Thyroid gland (tissue), 4 donors: ENCODE data around the gene MAPK11.

Source experiments
- CTCF ChIP-seq, 6 experiments: fragments of 200-600 bp in 3 of 6; fragments of 450-650 bp in 3 of 6; sonication (generic) in 3 of 6; IDR thresholded peaks; one replicate each; pipeline ENCODE4 v1.5.1; 2016 to 2019; ENCODE audit warnings: antibody characterized with exemption in 6 of 6, mild to moderate bottlenecking in 2 of 6, inconsistent platforms in 1 of 6, moderate library complexity in 1 of 6
- POLR2A ChIP-seq, 2 donors: fragments of 450-650 bp; IDR thresholded peaks; one replicate each; pipeline ENCODE4 v1.6.1; 2017; ENCODE audit warnings: antibody characterized with exemption in 2 of 2, mild to moderate bottlenecking in 2 of 2, moderate library complexity in 1 of 2

DNA sequence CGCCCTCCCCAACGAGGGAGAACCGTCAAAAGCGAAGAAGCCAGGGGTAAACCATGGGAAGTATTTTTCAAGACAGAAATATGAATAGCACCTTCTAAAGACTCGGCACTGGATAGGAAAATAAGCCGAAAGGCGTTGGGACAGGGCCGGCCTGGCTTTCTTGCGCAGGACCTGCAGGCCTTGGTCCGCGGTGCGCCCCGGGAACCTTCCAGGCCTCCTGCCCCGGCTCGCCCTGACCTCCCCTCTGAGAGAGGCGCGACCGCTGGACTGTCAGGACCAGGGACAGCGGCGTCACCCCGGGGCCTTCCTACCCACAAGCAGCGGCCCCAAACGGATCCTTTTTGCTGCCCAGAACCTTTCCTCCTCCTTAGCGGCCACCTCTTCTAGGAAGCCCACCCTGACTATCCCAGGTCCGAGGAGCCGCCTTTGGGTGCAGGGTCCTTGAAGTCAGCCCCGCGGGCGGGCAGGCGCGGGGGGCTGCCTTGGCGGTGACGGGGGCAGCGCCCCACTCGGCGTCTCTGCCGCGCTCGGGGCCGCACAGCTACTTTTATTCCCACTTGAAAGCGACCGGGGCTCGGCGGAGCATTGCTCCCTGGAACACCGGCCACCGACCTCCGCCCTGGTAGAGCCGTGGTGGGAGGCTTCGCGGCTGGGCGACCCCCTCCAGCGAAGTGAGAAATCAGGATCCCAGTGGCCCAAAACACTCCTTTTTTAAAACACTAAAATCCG lies 650 bp upstream of the MAPK11 start:
- TF ChIP-seq CTCF (IDR thresholded peaks at IDR 0.05), result no peak
- TF ChIP-seq POLR2A (IDR thresholded peaks at IDR 0.05), result no peak
